ENCODE measurements around the gene BCAS3.

Gene BCAS3

DNA sequence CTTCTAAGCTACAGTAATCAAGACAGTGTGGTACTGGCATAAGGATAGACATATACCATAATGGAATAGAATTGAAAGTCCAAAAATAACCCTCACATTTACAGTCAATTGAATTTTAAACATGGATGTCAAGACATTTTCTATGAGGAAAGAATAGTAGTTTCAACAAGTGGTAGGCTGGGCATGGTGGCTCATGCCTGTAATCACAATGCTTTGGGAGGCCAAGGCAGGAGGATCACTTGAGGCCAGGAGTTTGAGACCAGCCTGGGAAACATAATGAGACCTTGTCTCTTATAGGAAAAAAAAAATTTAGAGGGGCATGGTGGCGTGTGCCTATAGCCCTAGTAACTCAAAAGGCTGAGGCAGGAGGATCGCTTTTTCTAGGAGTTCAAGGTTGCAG, 599.2 kb downstream of the BCAS3 start:
- Histone ChIP-seq H3K27me3 (no peaks in the 10 kb centered on the region), H3K4me1 (peaks cover 5% of the 10 kb centered on the region; the same call in 1 of the 2 replicates), H3K36me3 (no peaks in the 10 kb centered on the region), H3K9me3 (no peaks in the 10 kb centered on the region), H3K4me3 (ENCODE audit: low read depth, low read length) (no peak overlapping the region)
- DNase-seq: no peak
- TF ChIP-seq, protein P1, sequence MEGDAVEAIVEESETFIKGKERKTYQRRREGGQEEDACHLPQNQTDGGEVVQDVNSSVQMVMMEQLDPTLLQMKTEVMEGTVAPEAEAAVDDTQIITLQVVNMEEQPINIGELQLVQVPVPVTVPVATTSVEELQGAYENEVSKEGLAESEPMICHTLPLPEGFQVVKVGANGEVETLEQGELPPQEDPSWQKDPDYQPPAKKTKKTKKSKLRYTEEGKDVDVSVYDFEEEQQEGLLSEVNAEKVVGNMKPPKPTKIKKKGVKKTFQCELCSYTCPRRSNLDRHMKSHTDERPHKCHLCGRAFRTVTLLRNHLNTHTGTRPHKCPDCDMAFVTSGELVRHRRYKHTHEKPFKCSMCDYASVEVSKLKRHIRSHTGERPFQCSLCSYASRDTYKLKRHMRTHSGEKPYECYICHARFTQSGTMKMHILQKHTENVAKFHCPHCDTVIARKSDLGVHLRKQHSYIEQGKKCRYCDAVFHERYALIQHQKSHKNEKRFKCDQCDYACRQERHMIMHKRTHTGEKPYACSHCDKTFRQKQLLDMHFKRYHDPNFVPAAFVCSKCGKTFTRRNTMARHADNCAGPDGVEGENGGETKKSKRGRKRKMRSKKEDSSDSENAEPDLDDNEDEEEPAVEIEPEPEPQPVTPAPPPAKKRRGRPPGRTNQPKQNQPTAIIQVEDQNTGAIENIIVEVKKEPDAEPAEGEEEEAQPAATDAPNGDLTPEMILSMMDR (IDR thresholded peaks at IDR 0.05; ENCODE audit: low read depth, low read length): no peak

DNA sequence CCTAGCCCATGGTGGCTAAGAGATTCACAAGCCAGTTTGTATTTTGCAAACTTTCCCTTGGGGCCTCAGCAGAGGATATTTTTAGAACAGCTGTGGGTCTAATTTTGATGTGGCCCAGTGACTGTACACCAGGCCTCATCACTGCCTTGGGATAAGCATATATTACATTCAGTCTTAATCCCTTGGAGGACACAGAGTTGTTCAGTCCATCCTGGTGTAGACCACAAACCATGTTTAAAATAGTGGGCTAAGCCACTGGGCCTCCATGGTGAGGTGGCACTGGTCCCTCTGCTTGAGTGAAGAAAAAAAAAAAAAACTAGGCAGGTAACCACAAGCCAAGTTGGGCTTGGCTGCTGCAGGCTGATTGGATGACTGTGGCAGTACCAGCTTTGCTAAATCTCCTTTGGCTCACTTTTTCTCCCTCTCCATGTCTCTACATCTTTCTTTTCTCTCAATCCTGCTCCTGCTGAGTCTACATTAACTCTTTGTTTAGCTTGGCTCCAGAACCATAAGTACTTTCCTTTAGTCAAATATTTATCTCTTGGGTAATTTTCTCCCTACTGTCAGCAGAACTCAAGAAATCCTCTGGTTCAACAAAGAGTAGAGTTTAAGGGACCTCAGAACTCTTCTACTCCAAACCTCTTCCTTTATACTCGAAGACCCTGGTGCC, 602.0 kb downstream of the BCAS3 start:
- peaks cover 3% of the 10 kb centered on the region; the same call in 1 of the 2 replicates for H3K4me1 ChIP-seq
- no peaks in the 10 kb centered on the region for H3K27me3 ChIP-seq
- DNase-seq: no peak
- no peaks in the 10 kb centered on the region for H3K36me3 ChIP-seq
- H3K9me3 ChIP-seq: no peaks in the 10 kb centered on the region
- TF ChIP-seq, protein P1 (IDR thresholded peaks at IDR 0.05; ENCODE audit: low read depth, low read length): no peak
- H3K4me3 ChIP-seq (ENCODE audit: low read depth, low read length): no peak overlapping the region

DNA sequence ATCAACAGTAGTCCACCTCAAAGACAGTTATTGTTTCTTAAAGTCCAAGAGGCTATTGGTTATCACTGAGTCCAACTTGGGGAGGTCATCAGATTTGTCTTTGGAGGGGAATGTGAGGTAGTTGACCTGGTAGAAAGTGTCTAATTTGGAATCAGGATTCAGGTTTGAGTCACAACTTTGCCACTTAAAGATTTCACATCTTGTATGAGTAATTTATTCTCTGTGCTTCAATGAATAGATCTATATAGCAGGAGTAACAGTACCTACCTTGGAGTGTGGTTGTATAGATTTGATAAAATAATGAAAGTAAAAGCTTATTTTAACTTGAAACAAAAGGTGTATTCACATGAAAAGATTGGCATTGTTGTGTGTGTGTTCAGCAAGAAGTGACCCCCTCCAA, 602.7 kb downstream of the BCAS3 start:
- Histone ChIP-seq H3K36me3 (no peaks in the 10 kb centered on the region), H3K9me3 (no peaks in the 10 kb centered on the region), H3K4me3 (ENCODE audit: low read depth, low read length) (no peak overlapping the region), H3K4me1 (no peaks in the 10 kb centered on the region), H3K27me3 (no peaks in the 10 kb centered on the region)
- TF ChIP-seq, protein P1 (IDR thresholded peaks at IDR 0.05; ENCODE audit: low read depth, low read length): no peak
- no peak for DNase-seq

DNA sequence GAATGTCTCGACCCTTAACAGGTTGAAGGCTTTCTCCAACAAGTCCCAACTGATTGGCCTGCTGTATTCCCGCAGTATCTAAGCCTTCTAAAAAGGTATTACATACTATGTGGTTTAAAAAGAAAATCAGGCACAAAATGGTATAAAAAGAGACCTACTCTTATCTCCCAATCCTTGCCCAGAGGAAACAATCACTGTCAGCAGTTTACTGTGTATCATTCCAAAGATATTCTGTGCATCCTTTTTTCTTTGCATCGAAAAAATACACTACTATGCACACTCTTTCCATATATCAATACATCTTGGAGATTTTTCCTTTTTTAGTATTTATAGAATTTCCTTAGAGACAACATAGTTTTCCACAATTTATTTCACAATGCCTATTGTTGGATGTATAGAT, 603.2 kb downstream of the BCAS3 start:
- Histone ChIP-seq H3K4me3 (ENCODE audit: low read depth, low read length) (no peak overlapping the region), H3K4me1 (no peaks in the 10 kb centered on the region), H3K36me3 (no peaks in the 10 kb centered on the region), H3K27me3 (no peaks in the 10 kb centered on the region), H3K9me3 (no peaks in the 10 kb centered on the region)
- DNase-seq: no peak
- TF ChIP-seq, protein P1 (IDR thresholded peaks at IDR 0.05; ENCODE audit: low read depth, low read length): no peak

DNA sequence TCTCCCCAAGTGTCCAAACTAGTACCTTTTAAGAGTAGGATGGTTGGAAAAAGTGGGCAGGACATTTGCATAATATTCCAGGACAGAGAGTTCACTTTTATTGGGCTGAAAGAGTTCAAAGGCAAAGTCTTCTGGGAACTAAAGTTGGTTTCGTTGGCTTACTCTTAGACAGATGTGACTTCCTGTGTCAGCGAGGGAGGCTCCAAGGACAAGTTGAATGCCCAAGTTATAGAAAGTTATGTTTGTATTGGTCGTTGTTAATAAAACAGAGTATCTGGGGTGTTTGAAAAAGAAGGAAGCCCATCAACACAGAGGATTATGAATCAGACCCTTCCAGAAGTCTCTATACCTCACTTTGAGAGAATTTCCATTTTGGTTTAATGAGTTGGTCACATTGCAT, 604.7 kb downstream of the BCAS3 start:
- Histone ChIP-seq H3K4me3 (ENCODE audit: low read depth, low read length) (no peak overlapping the region), H3K27me3 (no peaks in the 10 kb centered on the region), H3K4me1 (no peaks in the 10 kb centered on the region), H3K36me3 (no peaks in the 10 kb centered on the region), H3K9me3 (no peaks in the 10 kb centered on the region)
- DNase-seq: no peak
- TF ChIP-seq, protein P1 (IDR thresholded peaks at IDR 0.05; ENCODE audit: low read depth, low read length): no peak

DNA sequence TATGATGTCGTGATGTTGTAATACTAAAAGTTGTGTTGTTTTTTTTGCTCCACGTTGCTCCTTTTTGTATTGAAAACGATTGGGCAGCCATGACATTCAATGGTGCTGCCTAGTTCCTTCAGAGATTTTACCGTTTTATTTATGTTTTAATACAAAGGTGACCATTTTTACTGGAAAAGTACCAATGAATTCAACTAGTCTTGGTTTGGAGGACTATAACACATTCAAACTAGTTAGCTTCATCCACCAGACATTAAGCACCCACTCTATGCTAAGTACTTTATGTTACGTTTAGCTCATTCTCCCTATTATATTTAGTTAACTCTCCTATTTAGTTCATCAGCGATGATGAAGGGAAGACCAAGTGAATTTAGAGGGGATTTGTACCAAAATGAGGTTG, 605.4 kb downstream of the BCAS3 start:
- TF ChIP-seq, protein P1 (IDR thresholded peaks at IDR 0.05; ENCODE audit: low read depth, low read length): no peak
- H3K4me1 ChIP-seq: no peaks in the 10 kb centered on the region
- no peaks in the 10 kb centered on the region for H3K9me3 ChIP-seq
- no peak overlapping the region for H3K4me3 ChIP-seq (ENCODE audit: low read depth, low read length)
- no peaks in the 10 kb centered on the region for H3K27me3 ChIP-seq
- DNase-seq: no peak
- H3K36me3 ChIP-seq: no peaks in the 10 kb centered on the region
